ENCODE results near the gene DCUN1D3. TPM values are rescaled to one million over a fixed set of nuclear protein-coding genes. Genes with fewer than 3 reads are reported as not detected.

The DCUN1D3 gene
- total and polyA plus RNA-seq, 2 experiments from 2014 or later: 8.5 to 13.7 TPM

DNA sequence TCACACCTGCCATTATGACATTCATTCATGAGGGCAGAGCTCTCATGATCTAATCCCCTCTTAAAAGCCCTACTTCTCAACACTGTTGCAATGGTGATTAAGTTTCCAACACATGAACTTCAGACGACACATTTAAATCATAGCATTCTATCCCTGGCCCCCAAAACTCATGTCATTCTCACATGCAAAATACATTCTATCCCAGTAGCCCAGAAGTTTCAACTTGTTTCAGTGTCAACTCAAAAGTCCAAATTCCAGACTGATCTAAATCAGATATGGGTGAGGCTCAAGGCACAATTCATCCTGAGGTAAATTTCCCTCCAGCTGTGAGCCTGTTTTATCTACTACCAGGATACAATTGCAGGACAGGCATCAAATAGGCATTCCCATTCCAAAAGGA lies 25.6 kb upstream of the DCUN1D3 start:
- ATAC-seq: no peak
- no peak overlapping the region for H3K27ac ChIP-seq (ENCODE audit: low read depth)

More for the DNA sequence above, 25.6 kb upstream of the DCUN1D3 start:
- no peaks in the 10 kb centered on the region for H3K4me1 ChIP-seq (ENCODE audit: insufficient read depth)
- peaks cover 2% of the 10 kb centered on the region for H3K27me3 Mint-ChIP-seq (ENCODE audit: insufficient read depth, low read depth, poor library complexity)
- no peaks in the 10 kb centered on the region for H3K36me3 ChIP-seq (ENCODE audit: insufficient read depth)
- DNase-seq (ENCODE audit: low spot score): no peak
- no peaks in the 10 kb centered on the region for H3K9me3 Mint-ChIP-seq
- TF ChIP-seq, protein P1, sequence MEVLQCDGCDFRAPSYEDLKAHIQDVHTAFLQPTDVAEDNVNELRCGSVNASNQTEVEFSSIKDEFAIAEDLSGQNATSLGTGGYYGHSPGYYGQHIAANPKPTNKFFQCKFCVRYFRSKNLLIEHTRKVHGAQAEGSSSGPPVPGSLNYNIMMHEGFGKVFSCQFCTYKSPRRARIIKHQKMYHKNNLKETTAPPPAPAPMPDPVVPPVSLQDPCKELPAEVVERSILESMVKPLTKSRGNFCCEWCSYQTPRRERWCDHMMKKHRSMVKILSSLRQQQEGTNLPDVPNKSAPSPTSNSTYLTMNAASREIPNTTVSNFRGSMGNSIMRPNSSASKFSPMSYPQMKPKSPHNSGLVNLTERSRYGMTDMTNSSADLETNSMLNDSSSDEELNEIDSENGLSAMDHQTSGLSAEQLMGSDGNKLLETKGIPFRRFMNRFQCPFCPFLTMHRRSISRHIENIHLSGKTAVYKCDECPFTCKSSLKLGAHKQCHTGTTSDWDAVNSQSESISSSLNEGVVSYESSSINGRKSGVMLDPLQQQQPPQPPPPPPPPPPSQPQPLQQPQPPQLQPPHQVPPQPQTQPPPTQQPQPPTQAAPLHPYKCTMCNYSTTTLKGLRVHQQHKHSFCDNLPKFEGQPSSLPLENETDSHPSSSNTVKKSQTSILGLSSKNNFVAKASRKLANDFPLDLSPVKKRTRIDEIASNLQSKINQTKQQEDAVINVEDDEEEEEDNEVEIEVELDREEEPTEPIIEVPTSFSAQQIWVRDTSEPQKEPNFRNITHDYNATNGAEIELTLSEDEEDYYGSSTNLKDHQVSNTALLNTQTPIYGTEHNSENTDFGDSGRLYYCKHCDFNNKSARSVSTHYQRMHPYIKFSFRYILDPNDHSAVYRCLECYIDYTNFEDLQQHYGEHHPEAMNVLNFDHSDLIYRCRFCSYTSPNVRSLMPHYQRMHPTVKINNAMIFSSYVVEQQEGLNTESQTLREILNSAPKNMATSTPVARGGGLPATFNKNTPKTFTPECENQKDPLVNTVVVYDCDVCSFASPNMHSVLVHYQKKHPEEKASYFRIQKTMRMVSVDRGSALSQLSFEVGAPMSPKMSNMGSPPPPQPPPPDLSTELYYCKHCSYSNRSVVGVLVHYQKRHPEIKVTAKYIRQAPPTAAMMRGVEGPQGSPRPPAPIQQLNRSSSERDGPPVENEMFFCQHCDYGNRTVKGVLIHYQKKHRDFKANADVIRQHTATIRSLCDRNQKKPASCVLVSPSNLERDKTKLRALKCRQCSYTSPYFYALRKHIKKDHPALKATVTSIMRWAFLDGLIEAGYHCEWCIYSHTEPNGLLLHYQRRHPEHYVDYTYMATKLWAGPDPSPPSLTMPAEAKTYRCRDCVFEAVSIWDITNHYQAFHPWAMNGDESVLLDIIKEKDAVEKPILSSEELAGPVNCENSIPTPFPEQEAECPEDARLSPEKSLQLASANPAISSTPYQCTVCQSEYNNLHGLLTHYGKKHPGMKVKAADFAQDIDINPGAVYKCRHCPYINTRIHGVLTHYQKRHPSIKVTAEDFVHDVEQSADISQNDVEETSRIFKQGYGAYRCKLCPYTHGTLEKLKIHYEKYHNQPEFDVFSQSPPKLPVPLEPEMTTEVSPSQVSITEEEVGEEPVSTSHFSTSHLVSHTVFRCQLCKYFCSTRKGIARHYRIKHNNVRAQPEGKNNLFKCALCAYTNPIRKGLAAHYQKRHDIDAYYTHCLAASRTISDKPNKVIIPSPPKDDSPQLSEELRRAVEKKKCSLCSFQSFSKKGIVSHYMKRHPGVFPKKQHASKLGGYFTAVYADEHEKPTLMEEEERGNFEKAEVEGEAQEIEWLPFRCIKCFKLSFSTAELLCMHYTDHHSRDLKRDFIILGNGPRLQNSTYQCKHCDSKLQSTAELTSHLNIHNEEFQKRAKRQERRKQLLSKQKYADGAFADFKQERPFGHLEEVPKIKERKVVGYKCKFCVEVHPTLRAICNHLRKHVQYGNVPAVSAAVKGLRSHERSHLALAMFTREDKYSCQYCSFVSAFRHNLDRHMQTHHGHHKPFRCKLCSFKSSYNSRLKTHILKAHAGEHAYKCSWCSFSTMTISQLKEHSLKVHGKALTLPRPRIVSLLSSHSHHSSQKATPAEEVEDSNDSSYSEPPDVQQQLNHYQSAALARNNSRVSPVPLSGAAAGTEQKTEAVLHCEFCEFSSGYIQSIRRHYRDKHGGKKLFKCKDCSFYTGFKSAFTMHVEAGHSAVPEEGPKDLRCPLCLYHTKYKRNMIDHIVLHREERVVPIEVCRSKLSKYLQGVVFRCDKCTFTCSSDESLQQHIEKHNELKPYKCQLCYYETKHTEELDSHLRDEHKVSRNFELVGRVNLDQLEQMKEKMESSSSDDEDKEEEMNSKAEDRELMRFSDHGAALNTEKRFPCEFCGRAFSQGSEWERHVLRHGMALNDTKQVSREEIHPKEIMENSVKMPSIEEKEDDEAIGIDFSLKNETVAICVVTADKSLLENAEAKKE (CRISPR knock-in tag; IDR thresholded peaks at IDR 0.05): no peak
- TF ChIP-seq, protein P2, sequence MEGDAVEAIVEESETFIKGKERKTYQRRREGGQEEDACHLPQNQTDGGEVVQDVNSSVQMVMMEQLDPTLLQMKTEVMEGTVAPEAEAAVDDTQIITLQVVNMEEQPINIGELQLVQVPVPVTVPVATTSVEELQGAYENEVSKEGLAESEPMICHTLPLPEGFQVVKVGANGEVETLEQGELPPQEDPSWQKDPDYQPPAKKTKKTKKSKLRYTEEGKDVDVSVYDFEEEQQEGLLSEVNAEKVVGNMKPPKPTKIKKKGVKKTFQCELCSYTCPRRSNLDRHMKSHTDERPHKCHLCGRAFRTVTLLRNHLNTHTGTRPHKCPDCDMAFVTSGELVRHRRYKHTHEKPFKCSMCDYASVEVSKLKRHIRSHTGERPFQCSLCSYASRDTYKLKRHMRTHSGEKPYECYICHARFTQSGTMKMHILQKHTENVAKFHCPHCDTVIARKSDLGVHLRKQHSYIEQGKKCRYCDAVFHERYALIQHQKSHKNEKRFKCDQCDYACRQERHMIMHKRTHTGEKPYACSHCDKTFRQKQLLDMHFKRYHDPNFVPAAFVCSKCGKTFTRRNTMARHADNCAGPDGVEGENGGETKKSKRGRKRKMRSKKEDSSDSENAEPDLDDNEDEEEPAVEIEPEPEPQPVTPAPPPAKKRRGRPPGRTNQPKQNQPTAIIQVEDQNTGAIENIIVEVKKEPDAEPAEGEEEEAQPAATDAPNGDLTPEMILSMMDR (conservative IDR thresholded peaks at IDR 0.05; ENCODE audit: low read depth in 2 of 2): no peak
- no peak for TF ChIP-seq ZNF331 (CRISPR knock-in tag; IDR thresholded peaks at IDR 0.05; ENCODE audit: low read depth)
- no peak for TF ChIP-seq STAT1 (IDR thresholded peaks at IDR 0.05; ENCODE audit: unreplicated experiment)
- TF ChIP-seq REST (IDR thresholded peaks at IDR 0.05; ENCODE audit: unreplicated experiment): no peak
- TF ChIP-seq CREB1 (CRISPR knock-in tag; IDR thresholded peaks at IDR 0.05; ENCODE audit: low read depth): no peak
- no peak for TF ChIP-seq EZH2phosphoT487 (IDR thresholded peaks at IDR 0.05; ENCODE audit: unreplicated experiment)
- no peak for TF ChIP-seq EZH2 (IDR thresholded peaks at IDR 0.05; ENCODE audit: low read depth, unreplicated experiment)
- TF ChIP-seq ETS1 (IDR thresholded peaks at IDR 0.05): no peak
- no peak for TF ChIP-seq ZNF114 (CRISPR knock-in tag; IDR thresholded peaks at IDR 0.05)
- TF ChIP-seq POLR2AphosphoS5 (IDR thresholded peaks at IDR 0.05; ENCODE audit: low read depth): no peak
- TF ChIP-seq JUNB (IDR thresholded peaks at IDR 0.05; ENCODE audit: unreplicated experiment): no peak
- TF ChIP-seq NANOG (IDR thresholded peaks at IDR 0.05; ENCODE audit: borderline replicate concordance): no peak
- H3K4me1 Mint-ChIP-seq: no peaks in the 10 kb centered on the region
- no peaks in the 10 kb centered on the region; the same call in 1 of the 2 replicates for H4K20me1 ChIP-seq (replicated peaks; ENCODE audit: insufficient read depth)
- no peak overlapping the region for H3K27ac Mint-ChIP-seq
- H3F3A ChIP-seq (replicated peaks; ENCODE audit: low read depth): no peaks in the 10 kb centered on the region
- no peak overlapping the region for H3K4me3 Mint-ChIP-seq
- H3K9me2 ChIP-seq (ENCODE audit: insufficient read depth): no peaks in the 10 kb centered on the region
- no peak overlapping the region for H2AFZ ChIP-seq
- no peak overlapping the region for H3K4me3 ChIP-seq
- no peaks in the 10 kb centered on the region; the same call in 2 of the 3 replicates for H3K36me3 Mint-ChIP-seq (ENCODE audit: low read depth)
- no peak overlapping the region for H3K4me2 ChIP-seq
- no peaks in the 10 kb centered on the region for H3K27me3 ChIP-seq (ENCODE audit: insufficient read depth)
- no peaks in the 10 kb centered on the region for H3K79me2 ChIP-seq (replicated peaks; ENCODE audit: insufficient read depth)
